Upper lobe of left lung (tissue), 4 donors: Measurements from ENCODE around the gene PLEKHG3.

ENCODE experiments used
- EP300 ChIP-seq, 4 donors: sonication (generic); formaldehyde crosslinking; IDR thresholded peaks; one replicate each; pipeline ENCODE4 v1.5.1; 2017; ENCODE audit warnings: antibody characterized with exemption in 4 of 4, control low read depth in 2 of 4
- POLR2A ChIP-seq, 4 donors: fragments of 450-650 bp; IDR thresholded peaks; one replicate each; pipeline ENCODE4 v1.5.1; 2016 to 2017; ENCODE audit warnings: antibody characterized with exemption in 4 of 4, mild to moderate bottlenecking in 2 of 4
- POLR2AphosphoS5 ChIP-seq, 2 donors: sonication (generic); formaldehyde crosslinking; IDR thresholded peaks; one replicate each; pipeline ENCODE4 v1.5.1; 2017; ENCODE audit warnings: antibody characterized with exemption in 2 of 2
- TF ChIP-seq, protein P1 (sequence below), 6 experiments: fragments of 450-650 bp in 4 of 6; fragments of 200-600 bp in 2 of 6; sonication (generic) in 2 of 6; IDR thresholded peaks; one replicate each; pipeline ENCODE4 v1.5.1; 2016 to 2019; ENCODE audit warnings: antibody characterized with exemption in 6 of 6

DNA sequence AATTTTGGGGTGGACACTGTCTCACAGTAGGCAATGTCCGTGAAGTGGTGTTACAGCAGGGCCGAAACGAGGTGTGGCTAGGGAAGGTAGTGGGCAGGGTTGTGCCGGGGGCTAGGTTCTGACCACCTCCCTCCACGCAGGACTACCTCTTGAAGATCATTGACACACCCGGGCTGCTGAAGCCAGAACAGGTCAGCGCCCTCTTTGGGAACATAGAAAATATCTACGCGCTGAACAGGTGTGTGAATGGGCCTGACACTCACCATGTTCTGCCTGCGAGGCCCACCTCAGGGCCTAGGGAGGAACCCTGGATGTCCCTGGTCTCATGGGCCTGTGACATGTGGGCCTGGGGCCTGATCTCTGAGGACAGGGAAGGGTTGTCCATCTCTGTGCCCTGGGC, 24.6 kb downstream of the PLEKHG3 start:
- TF ChIP-seq, protein P1, sequence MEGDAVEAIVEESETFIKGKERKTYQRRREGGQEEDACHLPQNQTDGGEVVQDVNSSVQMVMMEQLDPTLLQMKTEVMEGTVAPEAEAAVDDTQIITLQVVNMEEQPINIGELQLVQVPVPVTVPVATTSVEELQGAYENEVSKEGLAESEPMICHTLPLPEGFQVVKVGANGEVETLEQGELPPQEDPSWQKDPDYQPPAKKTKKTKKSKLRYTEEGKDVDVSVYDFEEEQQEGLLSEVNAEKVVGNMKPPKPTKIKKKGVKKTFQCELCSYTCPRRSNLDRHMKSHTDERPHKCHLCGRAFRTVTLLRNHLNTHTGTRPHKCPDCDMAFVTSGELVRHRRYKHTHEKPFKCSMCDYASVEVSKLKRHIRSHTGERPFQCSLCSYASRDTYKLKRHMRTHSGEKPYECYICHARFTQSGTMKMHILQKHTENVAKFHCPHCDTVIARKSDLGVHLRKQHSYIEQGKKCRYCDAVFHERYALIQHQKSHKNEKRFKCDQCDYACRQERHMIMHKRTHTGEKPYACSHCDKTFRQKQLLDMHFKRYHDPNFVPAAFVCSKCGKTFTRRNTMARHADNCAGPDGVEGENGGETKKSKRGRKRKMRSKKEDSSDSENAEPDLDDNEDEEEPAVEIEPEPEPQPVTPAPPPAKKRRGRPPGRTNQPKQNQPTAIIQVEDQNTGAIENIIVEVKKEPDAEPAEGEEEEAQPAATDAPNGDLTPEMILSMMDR (IDR thresholded peaks at IDR 0.05), result no peak
- TF ChIP-seq POLR2AphosphoS5 (IDR thresholded peaks at IDR 0.05) (no peak), POLR2A (IDR thresholded peaks at IDR 0.05) (no peak), EP300 (IDR thresholded peaks at IDR 0.05) (no peak)
